Kidney epithelial cell (primary cell): ENCODE measurements around the gene DYRK2. TPM values are rescaled to one million over a fixed set of nuclear protein-coding genes. Genes with fewer than 3 reads are reported as not detected.

ENCODE experiments used
- DNase-seq: peaks from one replicate; pipeline ENCODE4 v3.0.0-alpha.2; 2010; ENCODE audit warnings: low read depth
- H3K27me3 ChIP-seq: 2 replicates; pipeline ENCODE4 v1.6.0; 2011; ENCODE audit warnings: low read length; ENCODE audit not compliant: control insufficient read depth, insufficient read depth
- H3K36me3 ChIP-seq: 2 replicates; pipeline ENCODE4 v1.5.1; 2011; ENCODE audit warnings: low read length; ENCODE audit not compliant: control insufficient read depth, insufficient read depth
- H3K4me3 ChIP-seq: 2 replicates; pipeline ENCODE4 v1.5.1; 2011; ENCODE audit warnings: low read depth, mild to moderate bottlenecking, control low read depth, low read length
- CTCF ChIP-seq: IDR thresholded peaks from 2 replicates; pipeline ENCODE4 v1.5.1; 2011; ENCODE audit warnings: mild to moderate bottlenecking, moderate library complexity, low read length, control low read depth, inconsistent platforms; ENCODE audit not compliant: insufficient read depth, poor library complexity, severe bottlenecking
- total RNA-seq: library from RNA; depleted of rRNA; stranded (reverse); fragments of >200 nt; gene quantifications from 2 replicates; pipeline ENCODE4 v1.2.3, GENCODE V29; 2015

Gene DYRK2
- total RNA-seq, 1 donor from 2014 or later = 28.7 TPM

- no peak for DNase-seq
- H3K36me3 ChIP-seq = no peaks in the 10 kb centered on the region
- no peak for TF ChIP-seq CTCF
- no peak overlapping the region for H3K4me3 ChIP-seq
- H3K27me3 ChIP-seq = no peaks in the 10 kb centered on the region
Observed at GRCh38 chr12:67634303-67634761, 14.2 kb upstream of the DYRK2 start.

GRCh38 chr12:67637718-67638117 lies 10.8 kb upstream of the DYRK2 start:
- Histone ChIP-seq H3K27me3 (no peaks in the 10 kb centered on the region), H3K36me3 (no peaks in the 10 kb centered on the region), H3K4me3 (no peak overlapping the region)
- TF ChIP-seq CTCF = no peak
- DNase-seq = no peak

DNA sequence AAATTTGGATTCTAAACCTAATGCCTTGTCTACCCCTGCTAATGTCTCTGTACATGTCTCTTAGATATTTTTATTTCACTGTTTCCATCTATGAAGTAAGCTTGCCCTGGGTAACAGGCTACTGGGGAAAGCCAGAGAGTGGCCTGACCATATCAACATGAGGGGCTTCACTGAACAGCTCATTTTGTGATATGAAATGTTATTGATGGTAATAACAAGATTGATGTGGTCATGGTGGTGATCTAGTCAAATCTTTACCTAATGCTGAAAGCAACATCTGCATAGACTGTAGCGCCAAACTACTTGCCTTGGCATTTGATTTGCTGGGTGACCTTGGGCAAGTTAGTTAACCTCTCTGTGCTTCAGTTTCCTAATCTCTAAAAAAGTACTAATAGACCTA lies 9.9 kb upstream of the DYRK2 start:
- no peaks in the 10 kb centered on the region for H3K36me3 ChIP-seq
- no peak for TF ChIP-seq CTCF
- no peaks in the 10 kb centered on the region for H3K27me3 ChIP-seq
- H3K4me3 ChIP-seq = no peak overlapping the region
- no peak for DNase-seq

GRCh38 chr12:67640863-67641262 lies 7.7 kb upstream of the DYRK2 start:
- no peak for TF ChIP-seq CTCF
- H3K4me3 ChIP-seq = no peak overlapping the region

DNA sequence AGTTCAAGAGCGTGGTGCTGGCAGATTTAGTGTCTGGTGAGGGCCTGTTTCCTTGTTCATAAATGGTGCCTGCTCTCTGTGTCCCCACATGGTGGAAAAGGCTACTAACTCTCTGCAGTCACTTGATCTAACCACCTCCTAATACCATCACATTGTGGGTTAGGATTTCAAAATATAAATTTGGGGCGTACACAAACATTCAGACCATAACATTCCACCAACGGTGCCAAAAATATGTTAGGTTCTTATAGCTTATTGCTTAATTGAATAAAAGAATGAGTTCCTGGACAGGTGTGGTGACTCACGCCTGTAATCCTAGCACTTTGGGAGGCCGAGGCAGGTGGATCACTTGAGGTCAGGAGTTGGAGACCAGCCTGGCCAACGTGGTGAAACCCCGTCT lies 3.4 kb upstream of the DYRK2 start:
- no peaks in the 10 kb centered on the region for H3K27me3 ChIP-seq
- no peak for TF ChIP-seq CTCF
- H3K36me3 ChIP-seq = no peaks in the 10 kb centered on the region
- H3K4me3 ChIP-seq = no peak overlapping the region
- no peak for DNase-seq

More at GRCh38 chr12:67640863-67641262, 7.7 kb upstream of the DYRK2 start:
- Histone ChIP-seq H3K36me3 (no peaks in the 10 kb centered on the region), H3K27me3 (no peaks in the 10 kb centered on the region)
- no peak for DNase-seq

GRCh38 chr12:67645601-67646000 lies 2.9 kb upstream of the DYRK2 start:
- Histone ChIP-seq H3K4me3 (no peak overlapping the region), H3K36me3 (no peaks in the 10 kb centered on the region), H3K27me3 (no peaks in the 10 kb centered on the region)
- no peak for DNase-seq
- no peak for TF ChIP-seq CTCF
